ENCODE measurements around the gene SERPINB10. TPM values are rescaled to one million over a fixed set of nuclear protein-coding genes. Genes with fewer than 3 reads are reported as not detected.

The SERPINB10 gene
- total and polyA plus RNA-seq, 9 of the 15 experiments (the other 6 are each of a cell fraction or from before 2014, with no cell fraction given), result not detected

GRCh38 chr18:63961435-63961980, 53.8 kb downstream of the SERPINB10 start (continued):
- TF ChIP-seq FOXO4 (CRISPR knock-in tag; IDR thresholded peaks at IDR 0.05) (no peak), ZNF24 (IDR thresholded peaks at IDR 0.05) (no peak), RBM34 (IDR thresholded peaks at IDR 0.05; ENCODE audit: borderline replicate concordance, insufficient read depth, low read length) (no peak)

GRCh38 chr18:63962137-63962536, 54.4 kb downstream of the SERPINB10 start:
- no peak for FAIRE-seq
- no peaks in the 10 kb centered on the region for H3K9me1 ChIP-seq (ENCODE audit: control insufficient read depth, insufficient read depth, low read length)
- H3K9me3 ChIP-seq (replicated peaks; ENCODE audit: control insufficient read depth, insufficient read depth, low read depth, low read length), result no peaks in the 10 kb centered on the region
- H2AFZ ChIP-seq (ENCODE audit: low read depth, low read length), result no peak overlapping the region
- H3K27me3 ChIP-seq (ENCODE audit: control insufficient read depth in 2 of 2, insufficient read depth in 2 of 2, low read length in 2 of 2), result no peaks in the 10 kb centered on the region
- 0% methylated on average over 1 of the region's 1 CpG for WGBS (ENCODE audit: insufficient coverage, low coverage, missing lambda C conversion rate)
- H3K4me2 ChIP-seq (ENCODE audit: insufficient read depth, low read length), result no peak overlapping the region
- CTCF ChIA-PET (ENCODE audit: low intra/inter-chr PET ratio), result no interaction called here
- intact Hi-C loops (cut with micrococcal nuclease), result no loop called here
- no TSS peak for BruUV-seq (replicated peaks)
- in situ Hi-C loops (cut with MboI), result no loop called here
- H3K27ac ChIP-seq (ENCODE audit: extremely low read depth, low read depth, low read length), result no peak overlapping the region
- POLR2A ChIA-PET, result no interaction called here
- no peaks in the 10 kb centered on the region for H3K79me2 ChIP-seq (ENCODE audit: control insufficient read depth, insufficient read depth, low read length)
- no peaks in the 10 kb centered on the region for H3K36me3 ChIP-seq (ENCODE audit: control insufficient read depth, insufficient read depth, low read length)
- no peak overlapping the region for H3K4me3 ChIP-seq
- ATAC-seq, result no peak
- TF ChIP-seq RBM17 (IDR thresholded peaks at IDR 0.05; ENCODE audit: borderline replicate concordance, low read depth, low read length) (no peak), RREB1 (CRISPR knock-in tag; IDR thresholded peaks at IDR 0.05) (no peak), YY1 (IDR thresholded peaks at IDR 0.05; ENCODE audit: borderline replicate concordance in 1 of 3, control insufficient read depth in 1 of 3, extremely low read depth in 1 of 3, insufficient read depth in 3 of 3, insufficient read length in 1 of 3, insufficient replicate concordance in 2 of 3, low read depth in 1 of 3, low read length in 2 of 3) (no peak)
- H4K20me1 ChIP-seq (replicated peaks; ENCODE audit: control insufficient read depth, insufficient read depth, low read length), result no peaks in the 10 kb centered on the region
- no peak for DNase-seq (ENCODE audit: extremely low read depth in 1 of 4, low spot score in 3 of 4)
- no peak overlapping the region for H3K9ac ChIP-seq (ENCODE audit: insufficient read depth in 1 of 2, low read depth in 2 of 2, low read length in 2 of 2)
- H3K4me1 ChIP-seq (replicated peaks in 1 of 2; ENCODE audit: control insufficient read depth in 2 of 2, insufficient read depth in 2 of 2, low read length in 2 of 2), result no peaks in the 10 kb centered on the region
